HG02610 (cell line): ENCODE data around the gene PYGL.

Experiments used
- ATAC-seq: cut with Tn5 transposase; IDR thresholded peaks from one replicate; pipeline ENCODE4 v1.9.1; 2021; ENCODE audit warnings: mild to moderate bottlenecking, moderate library complexity; ENCODE audit not compliant: unreplicated experiment

PYGL gene

DNA sequence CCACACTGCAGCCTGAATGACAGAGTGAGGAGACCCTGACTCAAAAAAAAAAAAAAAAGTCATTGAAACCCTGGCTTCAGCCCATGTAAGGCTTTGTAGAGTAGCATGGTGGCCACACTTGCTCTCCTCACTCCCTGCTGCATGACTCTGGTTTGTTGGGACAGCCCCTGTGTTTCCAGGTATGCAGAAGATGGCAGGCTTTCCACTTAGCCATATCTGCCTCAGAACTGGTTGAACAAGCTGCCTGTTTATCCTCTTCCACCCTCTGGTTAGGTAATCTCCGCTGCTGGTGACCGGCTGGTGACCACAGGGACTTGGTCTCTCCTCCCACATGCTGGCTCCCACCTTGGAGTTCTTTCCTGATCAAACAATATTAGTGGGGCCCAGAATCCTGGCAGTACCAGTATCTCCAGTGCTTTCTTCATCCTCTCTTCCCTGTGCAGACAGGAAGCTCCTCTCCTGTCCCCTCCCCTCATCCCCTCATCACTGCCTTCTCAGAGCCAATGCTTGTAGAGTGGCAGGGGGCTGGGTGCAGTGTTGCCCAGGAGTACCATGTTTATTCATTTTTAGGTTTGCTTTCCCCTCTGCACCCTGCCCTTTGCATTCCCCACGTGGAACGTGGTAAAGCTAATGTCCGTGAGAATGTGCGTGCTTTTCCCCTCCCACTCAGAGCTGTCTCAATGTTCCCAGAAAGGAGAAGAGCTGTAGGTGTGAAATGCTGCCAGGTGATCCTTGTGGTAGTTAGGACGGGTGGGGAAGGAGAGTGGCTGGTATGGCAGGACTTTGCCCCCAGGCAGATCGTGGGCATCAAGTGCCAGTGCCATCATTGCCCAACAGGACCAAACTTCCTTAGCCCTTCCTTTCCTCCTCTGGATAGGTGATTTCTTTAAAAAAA lies 61.1 kb downstream of the PYGL start:
- ATAC-seq = no peak

DNA sequence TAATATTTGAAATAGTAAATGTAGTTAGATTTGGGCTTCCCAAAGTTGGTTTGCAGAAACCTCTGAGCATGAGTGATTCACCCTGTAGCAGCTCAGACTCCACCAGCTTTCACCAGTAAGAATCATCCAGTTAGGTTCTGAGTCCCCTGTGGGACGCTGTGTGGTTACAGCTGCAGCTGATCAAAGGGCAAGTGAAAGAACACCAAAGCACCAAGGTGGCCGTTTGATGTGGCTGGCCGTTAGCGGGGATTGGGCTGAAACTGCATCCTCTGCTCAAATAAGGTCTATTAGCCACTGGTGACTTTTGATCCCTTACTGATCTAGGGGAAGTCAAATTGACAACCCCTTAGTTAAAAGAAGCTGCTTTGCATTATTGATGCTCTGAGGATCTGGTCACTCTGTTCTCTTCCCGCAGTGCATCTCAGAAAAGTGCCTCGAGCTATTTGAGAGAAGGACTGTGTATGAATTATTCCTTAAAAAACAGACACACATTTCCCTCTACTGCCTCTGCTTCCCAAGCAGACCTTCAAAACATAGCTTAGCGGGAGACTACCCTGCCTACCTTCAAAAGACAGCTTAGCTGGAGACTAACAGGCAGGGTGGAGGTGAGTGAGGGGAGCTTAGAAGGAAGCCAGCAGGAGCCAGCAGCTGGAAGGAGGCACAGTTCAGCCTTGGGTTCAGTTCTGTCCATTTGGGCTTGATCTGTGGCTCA lies 68.8 kb downstream of the PYGL start:
- peak; percentile 99 for ATAC-seq

DNA sequence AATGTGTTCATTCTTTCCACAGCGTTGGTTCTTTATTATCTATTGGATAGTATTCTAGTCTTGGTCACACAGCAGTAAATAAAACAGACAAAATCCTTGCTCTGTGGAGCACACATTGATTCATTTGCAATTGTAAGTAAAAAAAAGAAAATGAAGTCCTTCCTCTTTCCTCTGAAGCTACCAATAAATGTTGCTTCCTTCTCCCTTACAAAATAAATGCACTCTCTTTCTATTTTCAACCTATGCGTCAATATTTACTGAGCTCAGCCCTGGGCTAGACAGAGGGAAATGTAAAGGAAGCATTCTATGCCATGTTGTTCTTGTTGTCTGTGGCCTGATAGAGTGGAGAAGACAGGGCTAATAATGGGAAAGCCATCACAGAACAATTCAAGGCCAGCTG lies 69.5 kb downstream of the PYGL start:
- ATAC-seq = no peak

DNA sequence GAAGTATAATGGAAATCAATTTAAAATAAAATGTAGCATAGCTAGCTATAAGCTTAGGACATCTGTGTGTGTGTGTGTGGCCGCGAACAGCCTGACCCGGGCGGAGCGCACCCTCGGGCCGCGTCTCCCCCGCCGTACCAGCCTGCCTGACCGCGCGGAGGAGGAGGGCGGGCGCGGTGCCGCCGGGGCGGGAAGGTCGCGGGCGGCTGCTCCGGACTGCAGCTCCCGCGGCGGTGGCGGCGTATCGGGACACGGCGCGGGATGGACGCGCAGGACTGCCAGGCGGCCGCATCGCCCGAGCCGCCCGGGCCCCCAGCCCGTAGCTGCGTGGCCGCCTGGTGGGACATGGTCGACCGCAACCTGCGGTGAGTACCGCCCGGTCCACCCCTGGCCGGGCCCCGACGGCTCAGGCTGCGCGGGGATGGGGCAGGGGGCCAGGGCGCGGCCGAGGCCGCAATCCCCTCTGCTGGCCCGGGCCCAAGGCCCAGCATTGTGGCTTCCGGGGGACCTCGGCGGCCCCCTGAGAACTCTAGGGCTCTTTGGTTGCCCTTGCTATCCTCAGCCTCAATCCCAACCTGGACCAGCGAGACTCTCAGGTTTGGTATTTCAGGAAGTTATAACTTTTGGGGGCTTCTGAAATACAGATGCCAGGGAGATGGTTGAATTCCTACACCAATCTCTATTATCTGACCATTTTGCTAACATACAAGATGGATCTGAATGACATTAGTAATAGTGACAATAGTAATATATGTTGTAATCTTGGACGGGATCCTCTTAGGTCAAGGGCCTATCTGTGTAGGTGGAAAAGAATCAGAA lies 72.2 kb downstream of the PYGL start, which contains the start of gene ABHD12B:
Gene ABHD12B (plus strand): TSS at position 140 of the 819 bp plus-strand sequence. CDS start 122 bp downstream, at position 262.
- no peak for ATAC-seq

DNA sequence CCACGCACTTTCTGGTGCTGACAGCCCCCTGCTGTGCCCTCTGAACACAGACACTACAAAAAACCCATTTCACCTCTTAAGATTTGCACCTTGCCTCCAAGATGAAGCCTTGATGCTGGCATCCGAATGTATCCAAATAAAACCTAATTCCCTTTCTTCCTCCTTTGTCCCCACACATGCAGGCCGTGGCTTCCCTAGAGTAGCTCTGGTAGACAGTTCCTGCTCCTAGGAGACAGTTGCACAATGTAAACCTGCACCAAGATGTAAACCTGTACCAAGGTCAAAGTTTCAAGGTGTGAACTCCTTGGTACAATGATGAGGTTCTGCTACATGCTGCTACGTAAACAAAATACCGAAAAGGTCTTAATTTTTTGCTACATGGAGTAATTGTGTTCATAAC lies 73.1 kb downstream of the PYGL start:
- ATAC-seq = no peak

DNA sequence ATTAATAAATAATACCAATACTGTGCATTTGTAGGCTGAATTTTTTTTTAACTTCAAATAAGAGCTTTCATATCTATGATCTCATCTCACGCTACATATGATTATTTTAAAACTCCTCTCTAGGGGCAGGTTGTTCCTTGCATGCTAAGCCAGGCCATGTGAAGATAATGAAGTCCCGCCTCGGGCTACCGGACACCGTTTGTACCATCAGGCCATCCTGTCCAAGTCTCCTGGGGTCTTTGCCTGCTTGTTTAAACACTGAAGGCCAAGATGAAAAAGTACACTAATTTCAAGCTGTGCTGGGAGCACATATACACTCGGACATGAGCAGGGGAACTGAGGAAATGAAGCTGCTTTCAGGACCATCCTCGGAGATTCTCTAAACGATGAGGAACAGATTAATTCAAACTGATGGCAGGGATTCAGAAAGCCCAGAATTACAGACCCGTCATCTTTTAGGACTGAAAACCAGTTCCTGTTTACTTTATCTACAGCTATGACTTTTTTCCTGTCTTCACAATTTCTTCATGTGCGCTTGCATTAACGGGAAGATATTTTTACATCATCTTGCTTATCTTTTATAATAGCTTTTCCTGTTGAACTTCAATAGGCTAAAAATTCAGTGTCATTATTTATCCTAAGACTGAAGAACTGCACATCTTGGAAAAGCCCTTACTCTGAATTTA lies 78.7 kb downstream of the PYGL start:
- ATAC-seq = no peak

DNA sequence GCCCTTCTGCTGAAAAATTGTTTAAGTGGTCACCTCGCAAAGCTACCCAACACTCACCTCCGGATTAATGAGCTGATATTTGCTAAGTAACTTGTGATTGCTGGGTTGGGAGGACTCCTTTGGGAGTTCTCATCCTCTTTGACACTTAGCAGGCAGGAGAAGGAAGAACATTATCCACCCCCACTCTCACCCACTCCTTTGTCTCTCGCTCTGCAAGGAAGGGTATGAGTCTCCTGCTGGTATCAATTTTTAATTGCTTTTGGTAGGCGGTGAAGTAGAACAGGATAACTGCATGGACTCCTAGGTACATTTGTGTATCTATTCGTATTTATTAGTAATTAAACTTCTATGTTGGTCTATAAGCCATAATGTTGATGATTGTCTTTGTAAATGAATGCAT lies 79.3 kb downstream of the PYGL start:
- ATAC-seq = no peak

DNA sequence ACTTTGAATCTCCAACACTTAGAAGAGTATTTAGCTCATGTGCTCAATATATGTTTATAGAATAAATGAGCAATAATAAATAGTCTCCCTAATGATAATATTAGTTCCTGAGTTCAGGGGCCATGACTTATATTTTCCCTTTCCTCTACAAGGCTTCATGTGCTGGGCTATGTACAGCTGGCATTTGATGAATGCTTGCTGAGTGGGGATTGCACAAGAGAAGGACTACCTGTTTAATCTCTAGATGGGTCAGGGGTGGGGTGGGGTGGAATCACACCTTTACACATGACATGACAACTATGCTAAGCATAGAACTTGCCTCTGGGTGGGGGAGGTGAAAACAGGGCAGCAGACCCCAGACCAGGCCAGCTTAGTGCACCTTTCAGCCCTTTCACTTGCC lies 80.0 kb downstream of the PYGL start:
- no peak for ATAC-seq

DNA sequence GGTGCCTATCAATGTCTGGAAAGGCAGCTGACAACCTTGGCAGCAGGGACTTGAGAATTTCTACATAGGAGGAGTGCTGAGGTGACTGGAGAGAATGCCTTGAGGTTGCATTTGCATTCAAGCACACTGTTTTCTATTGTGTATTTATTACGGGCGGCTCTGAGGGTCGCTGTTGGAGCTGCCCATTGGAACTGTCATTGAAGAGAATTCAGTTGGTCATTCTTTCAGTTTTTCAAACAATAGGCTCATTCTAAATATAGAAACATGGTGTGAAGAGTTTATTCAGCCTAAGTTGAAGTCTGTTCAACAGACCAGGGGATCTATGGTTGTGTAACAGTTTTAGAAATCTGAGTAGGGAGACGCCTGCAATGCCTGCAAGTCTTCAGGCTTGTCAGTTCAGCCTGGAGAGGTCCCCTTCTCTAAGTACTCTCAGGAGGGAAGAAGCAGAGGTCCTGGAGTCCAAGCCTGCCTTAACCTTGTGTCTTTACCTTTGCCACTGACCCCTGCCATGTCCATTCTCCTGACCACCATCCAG lies 82.2 kb downstream of the PYGL start:
- ATAC-seq = no peak

DNA sequence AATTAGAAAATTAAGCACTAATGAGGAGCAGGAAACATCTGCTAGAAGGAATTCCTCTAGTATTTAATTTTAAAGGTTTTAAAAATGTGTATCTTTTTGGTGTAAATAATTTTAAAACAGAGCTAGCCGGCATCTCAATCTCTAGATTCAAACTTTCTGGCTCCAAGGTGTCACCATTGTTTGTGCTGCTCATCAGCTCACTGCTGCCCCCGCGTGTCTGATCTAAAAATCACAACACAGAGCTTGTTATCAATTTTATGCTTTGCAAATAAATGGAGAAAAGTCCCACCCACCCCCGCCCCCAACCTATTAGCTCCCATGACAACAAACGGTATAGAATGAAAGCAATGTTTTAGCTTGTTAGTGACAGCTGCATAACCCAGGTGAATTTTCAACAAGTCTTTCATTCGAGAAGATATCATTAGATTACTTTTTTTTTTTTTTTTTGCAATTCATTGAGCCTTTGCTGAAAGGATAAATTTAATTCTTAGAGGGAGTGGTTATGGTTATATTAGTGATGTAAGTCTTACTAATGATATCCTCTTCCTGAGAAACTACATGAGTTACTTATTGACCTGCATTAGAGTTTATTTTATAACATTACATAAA lies 83.7 kb downstream of the PYGL start:
- ATAC-seq = peak; percentile 45

DNA sequence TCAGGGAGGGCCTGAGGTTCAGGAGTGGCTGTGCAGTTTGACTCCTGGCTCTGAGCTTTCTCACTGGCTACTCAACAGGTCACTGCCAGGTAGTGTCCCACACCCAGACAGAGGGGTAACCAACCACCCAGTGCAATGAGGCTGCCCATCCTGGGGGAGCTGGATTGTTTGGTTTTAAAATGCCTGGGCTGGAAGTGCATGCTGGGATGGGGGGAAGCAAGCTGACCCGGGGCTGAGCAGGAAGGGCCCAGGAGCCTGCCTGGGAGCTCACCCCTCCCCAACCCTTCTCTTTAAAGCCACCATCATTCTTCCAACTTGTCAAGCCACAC lies 85.0 kb downstream of the PYGL start:
- no peak for ATAC-seq

DNA sequence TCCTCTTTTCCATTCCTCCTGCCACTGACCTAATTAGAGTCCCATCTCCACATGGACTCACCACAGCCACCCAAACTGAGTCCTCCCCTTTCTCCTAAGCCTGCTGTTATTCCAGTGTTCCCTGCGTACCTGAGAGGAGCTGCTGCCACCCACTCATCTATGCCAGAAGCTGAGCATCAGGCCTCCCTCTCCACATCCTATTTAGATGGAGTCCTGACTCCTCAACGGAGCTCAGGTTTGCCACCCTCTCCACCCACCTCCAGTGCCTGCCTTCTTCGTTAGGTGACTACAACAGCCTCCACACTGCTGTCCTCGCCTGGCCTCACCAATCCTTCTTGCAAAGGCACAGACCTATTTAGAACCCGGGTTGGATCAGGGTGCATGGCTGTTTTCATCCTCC lies 87.6 kb downstream of the PYGL start:
- no peak for ATAC-seq

DNA sequence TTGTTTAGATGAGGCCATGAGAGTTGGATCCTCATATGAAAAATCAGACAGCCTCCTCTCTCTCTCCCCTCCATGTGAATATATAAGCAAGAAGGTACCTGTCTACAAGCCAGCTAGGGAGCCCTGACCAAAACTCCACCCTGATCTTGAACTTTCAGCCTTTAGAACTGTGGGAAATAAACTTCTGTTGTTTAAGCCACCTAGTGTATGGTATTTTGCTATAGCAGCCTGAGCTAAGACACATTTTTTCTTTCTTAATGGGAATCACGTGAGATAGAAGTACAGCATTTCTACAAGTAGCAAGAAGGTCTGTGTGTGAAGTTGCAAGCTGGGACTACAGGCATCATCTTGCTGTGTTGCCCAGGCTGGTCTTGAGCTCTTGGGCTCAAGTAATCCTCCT lies 88.7 kb downstream of the PYGL start:
- ATAC-seq = no peak
